Keratinocyte (primary cell): Measurements from ENCODE around the gene CMSS1. TPM values are rescaled to one million over a fixed set of nuclear protein-coding genes. Genes with fewer than 3 reads are reported as not detected.
A peak's percentile ranks its signal among the peaks of the same experiment; 100 is the strongest.

Experiments used
- DNase-seq: peaks from one replicate; pipeline ENCODE4 v3.0.0-alpha.2; 2011; ENCODE audit warnings: low read depth, missing footprints, low spot score
- FAIRE-seq: peaks from 2 replicates; lab custom pipeline; 2011; peaks lifted over from hg19 to GRCh38; lab: Jason Lieb, UNC
- H2AFZ ChIP-seq: 2 replicates; pipeline ENCODE4 v1.6.0; 2012; ENCODE audit warnings: low read length, control low read depth, inconsistent platforms; ENCODE audit not compliant: control insufficient read depth
- H3K27ac ChIP-seq: 2 replicates; pipeline ENCODE4 v1.5.1; 2011; ENCODE audit warnings: low read length; ENCODE audit not compliant: control insufficient read depth, insufficient read depth
- H3K27me3 ChIP-seq: 3 replicates; pipeline ENCODE4 v1.6.0; 2011; ENCODE audit warnings: low read length; ENCODE audit not compliant: control insufficient read depth, insufficient read depth; ENCODE audit errors: extremely low read depth
- H3K36me3 ChIP-seq, 2 experiments: 2 replicates in 1 of 2; 3 replicates in 1 of 2; pipeline ENCODE4 v1.5.1; 2011; ENCODE audit warnings: low read length in 2 of 2, mild to moderate bottlenecking in 1 of 2; ENCODE audit not compliant: control insufficient read depth in 2 of 2, insufficient read depth in 2 of 2; ENCODE audit errors: extremely low read depth in 1 of 2
- H3K4me1 ChIP-seq: 3 replicates; pipeline ENCODE4 v1.5.1; 2011; ENCODE audit warnings: low read length; ENCODE audit not compliant: control insufficient read depth, insufficient read depth; ENCODE audit errors: extremely low read depth
- H3K4me2 ChIP-seq: 3 replicates; pipeline ENCODE4 v1.6.0; 2011; ENCODE audit warnings: low read depth, low read length; ENCODE audit not compliant: control insufficient read depth, insufficient read depth; ENCODE audit errors: extremely low read depth
- H3K4me3 ChIP-seq, 3 experiments: fragments of 200-600 bp in 1 of 3; sonication (generic) in 1 of 3; 2 replicates in 2 of 3; 3 replicates in 1 of 3; pipeline ENCODE4 v1.5.1; 2011 to 2016; ENCODE audit warnings: low read length in 3 of 3, mild to moderate bottlenecking in 3 of 3, control low read depth in 2 of 3, inconsistent platforms in 1 of 3, low read depth in 1 of 3, mixed read lengths in 1 of 3, mixed run types in 1 of 3, moderate library complexity in 1 of 3; ENCODE audit not compliant: control insufficient read depth in 2 of 3, insufficient read depth in 2 of 3; ENCODE audit errors: extremely low read depth in 1 of 3
- H3K79me2 ChIP-seq: 2 replicates; pipeline ENCODE4 v1.6.0; 2012; ENCODE audit warnings: low read length; ENCODE audit not compliant: control insufficient read depth, insufficient read depth
- H3K9ac ChIP-seq: 3 replicates; pipeline ENCODE4 v1.6.0; 2011; ENCODE audit warnings: low read length; ENCODE audit not compliant: control insufficient read depth, insufficient read depth; ENCODE audit errors: extremely low read depth
- H3K9me1 ChIP-seq: 3 replicates; pipeline ENCODE4 v1.6.0; 2011; ENCODE audit warnings: low read length; ENCODE audit not compliant: control insufficient read depth, insufficient read depth; ENCODE audit errors: extremely low read depth
- H3K9me3 ChIP-seq: 2 replicates; pipeline ENCODE4 v1.5.1; 2012; ENCODE audit warnings: low read depth, low read length; ENCODE audit not compliant: control insufficient read depth
- H4K20me1 ChIP-seq: 3 replicates; pipeline ENCODE4 v1.6.0; 2011; ENCODE audit warnings: low read length; ENCODE audit not compliant: control insufficient read depth, insufficient read depth; ENCODE audit errors: extremely low read depth
- EZH2 ChIP-seq: IDR thresholded peaks from one replicate; pipeline ENCODE4 v1.6.1; 2012; ENCODE audit warnings: inconsistent platforms, mild to moderate bottlenecking, low read length, moderate library complexity
- dilution Hi-C: fragments of 300-500 bp; cut with MboI; formaldehyde crosslinking; loops from one replicate; pipeline ENCODE4 v1.7.0; 2020; ENCODE audit warnings: low sequenced_read_pairs; ENCODE audit not compliant: extremely low pct_ligation_motif_present
- polyA plus RNA-seq, 5 experiments: library from polyadenylated mRNA; depleted of rRNA in 3 of 5; stranded (reverse) in 3 of 5; stranded (forward) in 1 of 5; unstranded in 1 of 5; fragments of >200 nt; gene quantifications; 1 replicate in 1 of 5; 2 replicates in 3 of 5; 3 replicates in 1 of 5; pipeline versions ENCODE4 v1.2.1 to v1.2.3, GENCODE V29; 2011 to 2012; ENCODE audit warnings: missing spikeins in 2 of 5, low read depth in 1 of 5, low replicate concordance in 1 of 5
- TF ChIP-seq, protein P1 (sequence below), 3 experiments: IDR thresholded peaks in 1 of 3; conservative IDR thresholded peaks in 1 of 3; optimal IDR thresholded peaks in 1 of 3; 2 replicates in 2 of 3; 3 replicates in 1 of 3; pipeline versions ENCODE3 to v1.5.1; 2011; ENCODE audit warnings: low read length in 3 of 3, mild to moderate bottlenecking in 3 of 3, moderate library complexity in 2 of 3, control low read depth in 1 of 3, inconsistent platforms in 1 of 3; ENCODE audit not compliant: insufficient read depth in 2 of 3; ENCODE audit errors: extremely low read depth in 1 of 3

Gene CMSS1
- polyA plus RNA-seq, 1 donor (not counting 4 experiments of a cell fraction or from before 2014, with no cell fraction given): 37.2 TPM

DNA sequence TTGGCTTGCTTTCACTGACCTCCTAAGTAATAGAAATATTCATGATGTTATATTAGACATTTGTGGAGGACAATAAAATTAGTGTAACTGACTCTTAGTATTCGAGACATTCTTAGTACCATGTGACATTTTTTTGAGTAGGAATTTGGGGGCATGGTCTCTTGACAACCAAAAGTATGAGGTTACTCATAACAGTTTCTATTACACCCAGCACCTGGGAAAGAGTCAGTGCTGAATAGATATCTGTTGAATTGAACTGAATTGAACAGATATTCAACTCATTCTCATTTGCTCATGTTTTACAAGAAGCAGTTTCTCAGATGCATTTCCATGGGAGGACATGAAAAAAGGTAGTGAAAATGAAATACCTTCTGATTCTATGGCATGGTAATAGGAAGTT, 84.4 kb downstream of the CMSS1 start:
- Histone ChIP-seq H3K27me3 (no peaks in the 10 kb centered on the region), H4K20me1 (no peaks in the 10 kb centered on the region), H3K79me2 (peaks cover 4% of the 10 kb centered on the region), H3K4me2 (peak overlapping the region; percentile 81), H3K27ac (peak overlapping the region; percentile 97), H3K4me3 (peak overlapping the region; percentile 7 to 21 (median 18)), H3K4me1 (peaks cover 35% of the 10 kb centered on the region), H2AFZ (no peak overlapping the region), H3K9me1 (no peaks in the 10 kb centered on the region), H3K9me3 (no peaks in the 10 kb centered on the region), H3K9ac (peak overlapping the region; percentile 64), H3K36me3 (no peaks in the 10 kb centered on the region)
- TF ChIP-seq EZH2: no peak
- TF ChIP-seq, protein P1, sequence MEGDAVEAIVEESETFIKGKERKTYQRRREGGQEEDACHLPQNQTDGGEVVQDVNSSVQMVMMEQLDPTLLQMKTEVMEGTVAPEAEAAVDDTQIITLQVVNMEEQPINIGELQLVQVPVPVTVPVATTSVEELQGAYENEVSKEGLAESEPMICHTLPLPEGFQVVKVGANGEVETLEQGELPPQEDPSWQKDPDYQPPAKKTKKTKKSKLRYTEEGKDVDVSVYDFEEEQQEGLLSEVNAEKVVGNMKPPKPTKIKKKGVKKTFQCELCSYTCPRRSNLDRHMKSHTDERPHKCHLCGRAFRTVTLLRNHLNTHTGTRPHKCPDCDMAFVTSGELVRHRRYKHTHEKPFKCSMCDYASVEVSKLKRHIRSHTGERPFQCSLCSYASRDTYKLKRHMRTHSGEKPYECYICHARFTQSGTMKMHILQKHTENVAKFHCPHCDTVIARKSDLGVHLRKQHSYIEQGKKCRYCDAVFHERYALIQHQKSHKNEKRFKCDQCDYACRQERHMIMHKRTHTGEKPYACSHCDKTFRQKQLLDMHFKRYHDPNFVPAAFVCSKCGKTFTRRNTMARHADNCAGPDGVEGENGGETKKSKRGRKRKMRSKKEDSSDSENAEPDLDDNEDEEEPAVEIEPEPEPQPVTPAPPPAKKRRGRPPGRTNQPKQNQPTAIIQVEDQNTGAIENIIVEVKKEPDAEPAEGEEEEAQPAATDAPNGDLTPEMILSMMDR (optimal IDR thresholded peaks at IDR 0.05 in 1 of 3, IDR thresholded peaks at IDR 0.05 in 1 of 3, conservative IDR thresholded peaks at IDR 0.05 in 1 of 3; ENCODE audit: extremely low read depth in 1 of 3, insufficient read depth in 2 of 3, low read length in 3 of 3): no peak
- DNase-seq: no peak
- dilution Hi-C loops: no loop called here
- peak; percentile 79 for FAIRE-seq

DNA sequence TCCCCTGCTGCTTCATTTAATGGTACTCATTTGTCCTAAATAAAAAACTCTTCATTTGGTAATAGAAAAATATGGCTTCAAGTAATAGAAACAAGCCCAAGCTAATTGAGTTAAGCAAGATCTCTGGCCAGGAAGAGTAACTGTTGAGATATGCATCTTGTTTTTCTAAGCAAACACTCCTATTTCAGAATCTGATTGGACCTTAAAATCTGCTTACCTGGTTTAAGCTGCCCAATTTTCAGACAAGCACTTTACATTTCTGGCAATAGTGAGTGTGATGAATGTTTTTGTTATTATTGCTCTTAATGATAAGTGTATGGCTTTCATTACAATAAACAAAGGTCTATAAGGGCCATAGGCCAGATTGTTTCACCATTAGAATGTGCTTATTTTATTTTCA, 86.2 kb downstream of the CMSS1 start:
- Histone ChIP-seq H3K79me2 (peaks cover 2% of the 10 kb centered on the region), H4K20me1 (no peaks in the 10 kb centered on the region), H3K27ac (no peak overlapping the region), H2AFZ (no peak overlapping the region), H3K4me2 (no peak overlapping the region), H3K4me3 (no peak overlapping the region), H3K4me1 (peaks cover 39% of the 10 kb centered on the region), H3K9me3 (no peaks in the 10 kb centered on the region), H3K9me1 (no peaks in the 10 kb centered on the region), H3K36me3 (no peaks in the 10 kb centered on the region), H3K9ac (no peak overlapping the region), H3K27me3 (no peaks in the 10 kb centered on the region)
- no peak for DNase-seq
- peak; percentile 65 for FAIRE-seq
- dilution Hi-C loops: no loop called here
- TF ChIP-seq, protein P1 (optimal IDR thresholded peaks at IDR 0.05 in 1 of 3, IDR thresholded peaks at IDR 0.05 in 1 of 3, conservative IDR thresholded peaks at IDR 0.05 in 1 of 3; ENCODE audit: extremely low read depth in 1 of 3, insufficient read depth in 2 of 3, low read length in 3 of 3): no peak
- no peak for TF ChIP-seq EZH2
